ENCODE data around the gene HSD3B7.

Gene HSD3B7

GRCh38 chr16:30957456-30958174 is 27.4 kb upstream of the HSD3B7 start, which contains the start of gene SETD1A:
SETD1A (plus strand) TSS chr16:30957754; CDS start chr16:30958732, 978 bp downstream.
- peak; percentile 97 for DNase-seq

- DNase-seq: peak; percentile 78
These were observed 26.6 kb upstream of the HSD3B7 start for GRCh38 chr16:30958175-30959079.

- no peak for DNase-seq
These were observed 23.6 kb upstream of the HSD3B7 start for GRCh38 chr16:30961384-30961783.

GRCh38 chr16:30963925-30964511 is 21.0 kb upstream of the HSD3B7 start:
- no peak for DNase-seq

- no peak for DNase-seq
These were observed 20.3 kb upstream of the HSD3B7 start for GRCh38 chr16:30964574-30965226.

GRCh38 chr16:30965436-30965835 is 19.6 kb upstream of the HSD3B7 start:
- no peak for DNase-seq

- DNase-seq: no peak
These were observed 18.9 kb upstream of the HSD3B7 start for GRCh38 chr16:30966033-30966619.

GRCh38 chr16:30967795-30968194 is 17.2 kb upstream of the HSD3B7 start:
- DNase-seq: no peak

- DNase-seq: no peak
These were observed 15.7 kb upstream of the HSD3B7 start for GRCh38 chr16:30969246-30969842.

- DNase-seq: no peak
These were observed 13.7 kb upstream of the HSD3B7 start for GRCh38 chr16:30971298-30971697.

- DNase-seq: no peak
These were observed 12.1 kb upstream of the HSD3B7 start for GRCh38 chr16:30972872-30973271.

- DNase-seq: no peak
These were observed 10.7 kb upstream of the HSD3B7 start for GRCh38 chr16:30974348-30974747.

GRCh38 chr16:30976486-30976885 is 8.5 kb upstream of the HSD3B7 start:
- DNase-seq: no peak

GRCh38 chr16:30977502-30977901 is 7.5 kb upstream of the HSD3B7 start:
- DNase-seq: no peak

- no peak for DNase-seq
These were observed 5.6 kb upstream of the HSD3B7 start for GRCh38 chr16:30979170-30980022.

- DNase-seq: no peak
These were observed 5.0 kb upstream of the HSD3B7 start for GRCh38 chr16:30980023-30980371.

GRCh38 chr16:30980434-30980833 is 4.6 kb upstream of the HSD3B7 start:
- DNase-seq: no peak

- DNase-seq: no peak
These were observed 4.0 kb upstream of the HSD3B7 start for GRCh38 chr16:30980959-30981358.

- DNase-seq: peak; percentile 67
These were observed 2.3 kb upstream of the HSD3B7 start for GRCh38 chr16:30982548-30983288.

- DNase-seq: no peak
These were observed 1.6 kb upstream of the HSD3B7 start for GRCh38 chr16:30983289-30983889.
